H54 (cell line): ENCODE data around the gene MMP3.

Experiments used
- DNase-seq: peaks from one replicate; pipeline ENCODE4 v3.0.0; 2011; ENCODE audit warnings: low spot score, mixed read lengths; ENCODE audit not compliant: insufficient read length
- FAIRE-seq: peaks from 3 replicates; lab custom pipeline; 2011; peaks lifted over from hg19 to GRCh38; lab: Jason Lieb, UNC
- POLR2A ChIP-seq: IDR thresholded peaks from 2 replicates; pipeline ENCODE4 v1.6.1; 2011; ENCODE audit warnings: low read depth, mild to moderate bottlenecking, low read length

MMP3 gene

GRCh38 chr11:102819491-102819890 lies 23.9 kb downstream of the MMP3 start:
- FAIRE-seq = no peak
- no peak for TF ChIP-seq POLR2A
- no peak for DNase-seq

- no peak for FAIRE-seq
- no peak for DNase-seq
- TF ChIP-seq POLR2A = no peak
Observed at GRCh38 chr11:102813484-102813883, 29.9 kb downstream of the MMP3 start.

GRCh38 chr11:102812188-102812587 lies 31.2 kb downstream of the MMP3 start:
- FAIRE-seq = no peak
- no peak for DNase-seq
- no peak for TF ChIP-seq POLR2A

GRCh38 chr11:102810950-102811660 lies 32.3 kb downstream of the MMP3 start:
- no peak for DNase-seq
- no peak for TF ChIP-seq POLR2A
- no peak for FAIRE-seq

GRCh38 chr11:102809971-102810370 lies 33.4 kb downstream of the MMP3 start:
- no peak for TF ChIP-seq POLR2A
- FAIRE-seq = no peak
- no peak for DNase-seq

- no peak for DNase-seq
- no peak for TF ChIP-seq POLR2A
- FAIRE-seq = no peak
Observed at GRCh38 chr11:102807921-102808320, 35.5 kb downstream of the MMP3 start.

- FAIRE-seq (no peak), DNase-seq (no peak)
- TF ChIP-seq POLR2A = no peak
Observed at GRCh38 chr11:102806296-102806695, 37.1 kb downstream of the MMP3 start.

GRCh38 chr11:102802341-102802740 lies 41.1 kb downstream of the MMP3 start:
- no peak for TF ChIP-seq POLR2A
- FAIRE-seq (no peak), DNase-seq (no peak)

GRCh38 chr11:102800767-102801166 lies 42.6 kb downstream of the MMP3 start:
- no peak for TF ChIP-seq POLR2A
- DNase-seq = no peak
- FAIRE-seq = no peak

- no peak for TF ChIP-seq POLR2A
- no peak for DNase-seq
- no peak for FAIRE-seq
Observed at GRCh38 chr11:102799681-102800340, 43.6 kb downstream of the MMP3 start.

- FAIRE-seq (no peak), DNase-seq (no peak)
Observed at GRCh38 chr11:102798012-102798746, 45.2 kb downstream of the MMP3 start, which contains the start of gene MMP1. TSS of gene MMP1 (minus strand) at chr11:102798160. CDS start at chr11:102798092, 68 bp downstream.

GRCh38 chr11:102794382-102794781 lies 49.0 kb downstream of the MMP3 start:
- TF ChIP-seq POLR2A = no peak
- DNase-seq (no peak), FAIRE-seq (no peak)

More at GRCh38 chr11:102798012-102798746, 45.2 kb downstream of the MMP3 start, which contains the start of gene MMP1:
- TF ChIP-seq POLR2A = no peak

GRCh38 chr11:102793677-102794290 lies 49.6 kb downstream of the MMP3 start:
- no peak for DNase-seq
- no peak for TF ChIP-seq POLR2A
- FAIRE-seq = no peak

GRCh38 chr11:102792604-102793003 lies 50.8 kb downstream of the MMP3 start:
- FAIRE-seq = no peak
- TF ChIP-seq POLR2A = no peak
- DNase-seq = no peak
